Upper lobe of left lung (tissue), 6 donors: Measurements from ENCODE around the gene KIF1A. TPM values are rescaled to one million over a fixed set of nuclear protein-coding genes. Genes with fewer than 3 reads are reported as not detected.
"Not testable (repeated sequence)": the region's sequence is repeated elsewhere in the genome, so short reads cannot be mapped to it uniquely, and the experiment has no call there.

Experiments used
- ATAC-seq, 2 donors: fragments of 200-7000 bp; cut with Tn5 transposase; one replicate each; pipeline ENCODE4 v1.9.1; 2022; ENCODE audit warnings: mild to moderate bottlenecking in 2 of 2, moderate library complexity in 2 of 2; ENCODE audit not compliant: low FRiP score in 2 of 2
- DNase-seq, 2 donors: peaks; one replicate each; pipeline ENCODE4 v3.0.0-alpha.2; 2019 to 2020
- H3K27ac ChIP-seq, 4 donors: fragments of 200-600 bp; sonication (generic); one replicate each; pipeline ENCODE4 v1.5.1; 2016 to 2019
- H3K27me3 ChIP-seq, 4 donors: fragments of 200-600 bp; sonication (generic); one replicate each; pipeline ENCODE4 v1.5.1; 2017 to 2019
- H3K36me3 ChIP-seq, 4 donors: fragments of 200-600 bp; sonication (generic); one replicate each; pipeline ENCODE4 v1.5.1; 2016 to 2019
- H3K4me1 ChIP-seq, 4 donors: fragments of 200-600 bp; sonication (generic); one replicate each; pipeline ENCODE4 v1.5.1; 2018 to 2019
- H3K4me3 ChIP-seq, 4 donors: fragments of 200-600 bp; sonication (generic); one replicate each; pipeline ENCODE4 v1.5.1; 2017 to 2019; ENCODE audit warnings: mild to moderate bottlenecking in 2 of 4, moderate library complexity in 1 of 4
- H3K9me3 ChIP-seq, 4 donors: fragments of 200-600 bp; sonication (generic); one replicate each; pipeline ENCODE4 v1.5.1; 2018 to 2019
- EP300 ChIP-seq, 4 donors: sonication (generic); formaldehyde crosslinking; IDR thresholded peaks; one replicate each; pipeline ENCODE4 v1.5.1; 2017; ENCODE audit warnings: antibody characterized with exemption in 4 of 4, control low read depth in 2 of 4
- POLR2A ChIP-seq, 4 donors: fragments of 450-650 bp; IDR thresholded peaks; one replicate each; pipeline ENCODE4 v1.5.1; 2016 to 2017; ENCODE audit warnings: antibody characterized with exemption in 4 of 4, mild to moderate bottlenecking in 2 of 4
- POLR2AphosphoS5 ChIP-seq, 2 donors: sonication (generic); formaldehyde crosslinking; IDR thresholded peaks; one replicate each; pipeline ENCODE4 v1.5.1; 2017; ENCODE audit warnings: antibody characterized with exemption in 2 of 2
- WGBS, 2 donors: methylation state at CpG; one replicate each; pipeline ENCODE4 v1.1.5; 2017 to 2018; 5-methylcytosine and 5-hydroxymethylcytosine counted together
- total RNA-seq, 6 donors: library from RNA; depleted of rRNA in 4 of 6; stranded (reverse); fragments of >200 nt in 4 of 6; gene quantifications; one replicate each; pipeline versions ENCODE4 v1.1.0 to v1.2.1, GENCODE V29; 2016 to 2021
- TF ChIP-seq, protein P1 (sequence below), 6 experiments: fragments of 450-650 bp in 4 of 6; fragments of 200-600 bp in 2 of 6; sonication (generic) in 2 of 6; IDR thresholded peaks; one replicate each; pipeline ENCODE4 v1.5.1; 2016 to 2019; ENCODE audit warnings: antibody characterized with exemption in 6 of 6
- donor health status: DM: no; HTN: no; CAD: no; lungs with moderate emphysema.
- donor health status: DM: no; HTN: yes; CAD: no; lungs with severe emphysema.

The KIF1A gene
- total RNA-seq, 6 donors from 2014 or later = 0.15 to 1.2 (median 0.35) TPM; not detected in 2

DNA sequence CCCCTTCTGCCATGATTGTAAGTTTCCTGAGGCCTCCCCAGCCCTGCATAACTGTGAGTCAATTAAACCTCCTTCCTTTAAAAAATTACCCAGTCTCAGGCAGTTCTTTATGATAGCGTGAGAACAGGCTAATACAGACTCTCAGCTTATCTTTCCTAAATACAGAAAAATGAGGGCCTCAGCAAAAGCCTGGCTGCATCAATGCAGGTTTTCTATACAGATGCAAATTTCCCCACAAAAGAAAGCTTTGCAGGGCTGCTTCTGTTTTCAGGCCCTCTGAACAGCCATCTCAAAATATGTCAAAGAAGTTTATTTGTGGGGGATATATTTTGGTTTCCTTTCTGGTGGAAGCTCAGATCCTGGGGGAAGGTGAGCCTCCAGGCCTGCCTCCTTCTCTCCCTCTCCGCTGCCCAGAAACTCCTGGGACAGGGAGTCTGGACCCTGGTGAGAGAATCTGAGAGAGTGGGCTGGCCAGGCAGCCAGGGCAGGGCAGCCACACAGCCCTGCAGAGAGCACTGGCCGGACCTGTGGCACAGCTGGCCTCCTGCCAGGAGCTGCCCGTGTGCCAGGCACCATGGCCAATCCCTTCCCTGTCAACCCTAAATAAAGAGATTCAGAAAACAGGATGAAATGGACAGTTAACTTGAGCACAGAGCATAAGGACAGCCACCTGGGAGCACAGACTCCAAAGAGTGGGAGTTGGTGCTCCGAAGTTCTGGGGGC, 27.0 kb upstream of the KIF1A start:
- 68 to 76% methylated on average over 3 to 5 of the region's 5 CpGs for WGBS, 2 donors
- ATAC-seq (no peak), DNase-seq (peak in 1 of 2 donors; percentile 52)

DNA sequence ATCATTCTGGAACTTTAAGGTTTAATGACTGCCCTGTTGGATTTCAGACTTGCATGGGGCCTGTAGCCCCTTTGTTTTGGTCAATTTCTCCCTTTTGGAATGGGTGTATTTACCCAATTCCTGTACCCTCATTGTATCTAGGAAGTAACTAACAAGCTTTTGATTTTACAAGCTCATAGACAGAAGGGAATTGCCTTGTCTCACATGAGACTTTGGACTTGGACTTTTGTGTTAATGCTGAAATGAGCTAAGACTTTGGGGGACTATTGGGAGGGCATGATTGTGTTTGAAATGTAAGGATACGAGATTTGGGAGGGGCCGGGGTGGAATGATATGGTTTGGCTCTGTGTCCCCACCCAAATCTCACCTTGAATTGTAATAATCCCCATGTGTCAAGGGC, 26.3 kb upstream of the KIF1A start:
- H3K36me3 ChIP-seq, H3K4me3 ChIP-seq, H3K27ac ChIP-seq, DNase-seq, H3K9me3 ChIP-seq, H3K4me1 ChIP-seq, H3K27me3 ChIP-seq, ATAC-seq: not testable (repeated sequence)
- WGBS, 2 donors = 90 to 96% methylated on average over 2 of the region's 2 CpGs

More for the DNA sequence above, 27.0 kb upstream of the KIF1A start:
- Histone ChIP-seq H3K27me3 (no peaks in the 10 kb centered on the region), H3K36me3 (no peaks in the 10 kb centered on the region), H3K4me3 (no peak overlapping the region), H3K27ac (no peak overlapping the region), H3K9me3 (no peaks in the 10 kb centered on the region), H3K4me1 (peaks cover 0 to 5% (median 0%) of the 10 kb centered on the region in 4 donors)
- TF ChIP-seq, protein P1, sequence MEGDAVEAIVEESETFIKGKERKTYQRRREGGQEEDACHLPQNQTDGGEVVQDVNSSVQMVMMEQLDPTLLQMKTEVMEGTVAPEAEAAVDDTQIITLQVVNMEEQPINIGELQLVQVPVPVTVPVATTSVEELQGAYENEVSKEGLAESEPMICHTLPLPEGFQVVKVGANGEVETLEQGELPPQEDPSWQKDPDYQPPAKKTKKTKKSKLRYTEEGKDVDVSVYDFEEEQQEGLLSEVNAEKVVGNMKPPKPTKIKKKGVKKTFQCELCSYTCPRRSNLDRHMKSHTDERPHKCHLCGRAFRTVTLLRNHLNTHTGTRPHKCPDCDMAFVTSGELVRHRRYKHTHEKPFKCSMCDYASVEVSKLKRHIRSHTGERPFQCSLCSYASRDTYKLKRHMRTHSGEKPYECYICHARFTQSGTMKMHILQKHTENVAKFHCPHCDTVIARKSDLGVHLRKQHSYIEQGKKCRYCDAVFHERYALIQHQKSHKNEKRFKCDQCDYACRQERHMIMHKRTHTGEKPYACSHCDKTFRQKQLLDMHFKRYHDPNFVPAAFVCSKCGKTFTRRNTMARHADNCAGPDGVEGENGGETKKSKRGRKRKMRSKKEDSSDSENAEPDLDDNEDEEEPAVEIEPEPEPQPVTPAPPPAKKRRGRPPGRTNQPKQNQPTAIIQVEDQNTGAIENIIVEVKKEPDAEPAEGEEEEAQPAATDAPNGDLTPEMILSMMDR (IDR thresholded peaks at IDR 0.05) = no peak
- TF ChIP-seq POLR2A (IDR thresholded peaks at IDR 0.05) = no peak

DNA sequence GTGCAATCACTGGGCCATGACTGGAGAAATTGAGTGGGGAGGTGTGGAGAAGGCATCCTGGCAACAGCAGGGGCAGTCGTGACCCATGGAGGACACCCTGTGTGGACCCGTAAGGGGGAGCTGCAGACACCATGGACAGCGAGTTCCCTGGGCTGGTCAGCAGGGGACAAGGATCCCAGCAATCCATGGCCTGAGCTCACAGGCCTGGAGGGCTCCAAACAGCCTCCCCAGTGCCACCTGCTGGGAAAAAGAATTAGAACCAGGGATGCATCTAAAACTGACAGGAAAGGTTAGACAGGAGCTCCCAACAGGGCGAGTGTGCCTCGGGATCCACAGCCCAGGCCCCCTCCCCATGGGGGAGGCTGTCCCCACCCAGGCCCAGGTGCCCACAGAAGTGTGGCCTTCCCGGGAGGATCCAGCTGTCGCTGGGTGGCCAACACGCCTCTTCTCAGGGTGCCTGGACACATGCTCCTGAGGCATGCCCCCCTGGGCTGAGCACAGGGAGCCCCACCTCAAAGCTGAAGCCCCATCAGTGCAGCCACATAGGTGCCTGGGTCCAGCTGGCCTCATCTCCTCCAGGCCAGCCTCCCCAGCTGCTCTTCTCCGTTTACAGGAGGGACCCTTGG, 20.5 kb upstream of the KIF1A start:
- no peaks in the 10 kb centered on the region for H3K27me3 ChIP-seq
- H3K4me1 ChIP-seq = no peaks in the 10 kb centered on the region
- ATAC-seq (peak; percentile 55 to 62), DNase-seq (peak in 1 of 2 donors; percentile 47)
- WGBS, 2 donors = 35 to 40% methylated on average over 9 of the region's 9 CpGs
- no peak overlapping the region for H3K4me3 ChIP-seq
- no peaks in the 10 kb centered on the region for H3K36me3 ChIP-seq
- no peak overlapping the region for H3K27ac ChIP-seq
- no peaks in the 10 kb centered on the region for H3K9me3 ChIP-seq
- TF ChIP-seq POLR2AphosphoS5 (IDR thresholded peaks at IDR 0.05) = no peak
- TF ChIP-seq, protein P1 (IDR thresholded peaks at IDR 0.05) = peak in 4 of 6 experiments; percentile 29 to 66 (median 48)

DNA sequence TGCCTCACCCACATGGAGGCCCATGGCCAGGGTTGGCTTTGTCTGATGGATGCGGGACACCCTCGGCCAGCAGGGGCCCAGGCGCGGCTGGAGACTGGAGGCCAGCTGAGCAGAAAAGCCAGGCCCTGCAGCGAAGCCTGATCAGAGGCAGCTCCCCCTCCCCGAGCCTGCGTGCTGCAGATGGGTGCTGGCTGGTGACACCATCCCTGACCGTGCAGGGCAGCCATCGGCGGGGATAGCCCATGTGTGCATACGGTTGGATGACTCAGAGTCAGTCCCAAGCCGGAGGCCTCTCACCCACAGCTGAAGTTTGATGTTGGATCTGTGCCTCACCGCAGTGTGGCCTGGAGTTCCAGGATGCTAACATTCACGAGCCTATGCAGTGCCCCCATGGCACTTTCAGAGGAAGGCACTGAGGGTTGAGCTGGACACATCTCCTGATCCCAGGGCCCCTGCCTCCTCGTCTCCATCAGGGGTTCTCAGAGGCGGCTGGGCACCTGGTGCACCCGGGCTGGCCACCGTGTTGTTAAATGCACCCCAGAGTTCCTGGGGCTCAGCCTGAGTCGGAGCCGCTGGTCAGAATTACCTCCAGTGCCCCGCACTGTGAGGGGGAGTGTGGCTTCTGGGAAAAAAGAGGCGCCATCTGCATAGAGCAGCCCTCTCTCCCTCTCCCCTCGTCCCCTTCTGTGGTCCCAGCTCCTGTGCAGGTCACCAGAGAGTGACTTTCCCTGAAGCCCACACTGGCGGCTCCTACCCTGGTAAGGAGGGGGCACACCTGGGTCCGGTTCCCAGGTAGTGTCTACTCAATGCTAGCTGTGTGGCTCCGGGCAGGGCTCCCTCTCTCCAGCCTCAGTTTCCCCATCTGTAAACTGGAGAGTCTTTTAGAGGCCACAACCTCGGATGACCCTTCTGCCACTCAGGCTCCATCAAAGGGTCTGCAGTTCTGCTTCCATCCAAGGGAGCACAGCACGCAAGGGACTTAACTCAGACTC, 19.4 kb upstream of the KIF1A start:
- DNase-seq = peak in 1 of 2 donors; percentile 62
- ATAC-seq = no peak
- Histone ChIP-seq H3K27me3 (no peaks in the 10 kb centered on the region), H3K9me3 (no peaks in the 10 kb centered on the region), H3K4me3 (no peak overlapping the region), H3K36me3 (no peaks in the 10 kb centered on the region), H3K4me1 (no peaks in the 10 kb centered on the region), H3K27ac (no peak overlapping the region)
- TF ChIP-seq POLR2A (IDR thresholded peaks at IDR 0.05) = no peak
- TF ChIP-seq EP300 (IDR thresholded peaks at IDR 0.05) = no peak
- no peak for TF ChIP-seq POLR2AphosphoS5 (IDR thresholded peaks at IDR 0.05)
- TF ChIP-seq, protein P1 (IDR thresholded peaks at IDR 0.05) = no peak
- WGBS, 2 donors = 78 to 84% methylated on average over 13 to 28 of the region's 28 CpGs

DNA sequence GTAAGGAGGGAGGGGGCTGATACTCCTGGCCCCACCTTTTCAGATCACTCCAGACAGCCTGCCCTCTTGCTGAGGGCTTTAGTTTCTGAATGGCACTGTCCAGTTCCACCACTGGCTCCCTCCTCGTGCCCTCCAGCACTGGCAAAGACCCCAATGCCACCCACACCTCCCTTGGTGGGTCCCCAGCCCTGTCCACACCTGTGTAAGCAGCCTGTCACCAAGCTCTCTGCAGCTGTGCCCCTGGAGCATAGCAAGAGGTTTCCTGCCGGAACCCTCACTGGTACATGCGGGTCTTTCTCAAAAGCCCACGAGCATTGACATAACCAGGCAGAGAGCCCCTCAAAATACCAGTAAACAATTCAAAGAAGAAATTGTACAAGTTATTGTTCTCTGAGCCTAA, 17.6 kb upstream of the KIF1A start:
- H3K4me3 ChIP-seq = no peak overlapping the region
- no peak overlapping the region for H3K27ac ChIP-seq
- no peaks in the 10 kb centered on the region for H3K9me3 ChIP-seq
- 47 to 53% methylated on average over 4 of the region's 4 CpGs for WGBS, 2 donors
- no peak for ATAC-seq
- H3K36me3 ChIP-seq = no peaks in the 10 kb centered on the region
- TF ChIP-seq POLR2AphosphoS5 (IDR thresholded peaks at IDR 0.05) (no peak), EP300 (IDR thresholded peaks at IDR 0.05) (no peak), POLR2A (IDR thresholded peaks at IDR 0.05) (no peak)
- H3K27me3 ChIP-seq = no peaks in the 10 kb centered on the region
- no peak for DNase-seq
- H3K4me1 ChIP-seq = peaks cover 0 to under 1% (median 0%) of the 10 kb centered on the region in 4 donors
